ENCODE measurements around the gene HAPLN3. TPM values are rescaled to one million over a fixed set of nuclear protein-coding genes. Genes with fewer than 3 reads are reported as not detected.

The HAPLN3 gene
- total RNA-seq, 1 experiment from 2014 or later: 8.8 TPM

DNA sequence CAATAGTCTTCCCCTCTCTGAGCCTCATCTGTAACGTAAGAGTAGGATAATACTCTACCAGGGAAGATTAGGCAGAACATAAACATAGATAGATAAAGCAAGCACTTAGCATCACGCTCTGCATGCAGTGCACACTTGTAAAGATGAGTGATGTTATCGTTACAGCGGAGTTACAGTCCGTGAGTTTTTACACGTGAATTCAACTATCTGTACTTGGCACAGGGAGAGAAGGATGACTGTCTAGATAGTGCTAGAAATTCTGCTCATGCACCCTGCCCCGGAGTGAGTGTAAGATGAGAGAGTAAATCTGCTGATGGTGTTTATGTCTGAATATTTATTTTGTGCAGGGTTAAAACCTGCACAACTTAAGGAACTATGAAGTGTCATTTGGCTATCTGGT lies 35.8 kb downstream of the HAPLN3 start:
- H3K27me3 Mint-ChIP-seq (ENCODE audit: unreplicated experiment): peaks cover 78% of the 10 kb centered on the region
- peaks cover 1% of the 10 kb centered on the region for H3K9me3 Mint-ChIP-seq (ENCODE audit: low read depth, unreplicated experiment)

DNA sequence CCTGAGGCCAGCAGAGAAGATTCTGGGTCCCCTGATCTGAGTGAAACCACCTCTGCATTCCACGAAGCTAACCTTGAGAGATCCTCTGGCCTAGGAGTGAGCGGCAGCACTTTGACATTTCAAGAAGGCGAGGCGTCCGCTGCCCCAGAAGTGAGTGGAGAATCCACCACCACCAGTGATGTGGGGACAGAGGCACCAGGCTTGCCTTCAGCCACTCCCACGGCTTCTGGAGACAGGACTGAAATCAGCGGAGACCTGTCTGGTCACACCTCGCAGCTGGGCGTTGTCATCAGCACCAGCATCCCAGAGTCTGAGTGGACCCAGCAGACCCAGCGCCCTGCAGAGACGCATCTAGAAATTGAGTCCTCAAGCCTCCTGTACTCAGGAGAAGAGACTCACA lies 36.4 kb downstream of the HAPLN3 start:
- H3K4me3 Mint-ChIP-seq (ENCODE audit: low read depth, unreplicated experiment): no peak overlapping the region
- peaks cover 2% of the 10 kb centered on the region for H3K9me3 Mint-ChIP-seq (ENCODE audit: low read depth, unreplicated experiment)
- H3K4me1 Mint-ChIP-seq (ENCODE audit: low read depth, unreplicated experiment): no peaks in the 10 kb centered on the region
- BruUV-seq (replicated peaks): no TSS peak
- no peak for TF ChIP-seq CTCF (IDR thresholded peaks at IDR 0.05; ENCODE audit: unreplicated experiment)
- intact Hi-C loops (cut with micrococcal nuclease; ENCODE audit: unreplicated experiment): no loop called here
- no peak overlapping the region for H3K27ac Mint-ChIP-seq (ENCODE audit: unreplicated experiment)
- CTCF ChIA-PET: interaction anchor here (0.5 kb wide), 1 partner anchor 472 kb away, joined by 3 read pairs; no protein-coding TSS in a partner anchor
- no peak for DNase-seq
- no peaks in the 10 kb centered on the region for H3K36me3 Mint-ChIP-seq (ENCODE audit: insufficient read depth, unreplicated experiment)
- H3K27me3 Mint-ChIP-seq (ENCODE audit: unreplicated experiment): peaks cover 81% of the 10 kb centered on the region

More for the DNA sequence above, 35.8 kb downstream of the HAPLN3 start:
- intact Hi-C loops (cut with micrococcal nuclease; ENCODE audit: unreplicated experiment): no loop called here
- no peaks in the 10 kb centered on the region for H3K4me1 Mint-ChIP-seq (ENCODE audit: low read depth, unreplicated experiment)
- CTCF ChIA-PET: interaction anchor here (0.6 kb wide), 1 partner anchor 56 kb away, joined by 3 read pairs; no protein-coding TSS in a partner anchor
- no peaks in the 10 kb centered on the region for H3K36me3 Mint-ChIP-seq (ENCODE audit: insufficient read depth, unreplicated experiment)
- H3K4me3 Mint-ChIP-seq (ENCODE audit: low read depth, unreplicated experiment): no peak overlapping the region
- DNase-seq: no peak
- no peak overlapping the region for H3K27ac Mint-ChIP-seq (ENCODE audit: unreplicated experiment)
- no peak for TF ChIP-seq CTCF (IDR thresholded peaks at IDR 0.05; ENCODE audit: unreplicated experiment)
- BruUV-seq (replicated peaks): no TSS peak

GRCh38 chr15:88852476-88852875 lies 42.9 kb downstream of the HAPLN3 start:
- intact Hi-C loops (cut with micrococcal nuclease; ENCODE audit: unreplicated experiment): no loop called here
- no peak overlapping the region for H3K27ac Mint-ChIP-seq (ENCODE audit: unreplicated experiment)
- no peaks in the 10 kb centered on the region for H3K36me3 Mint-ChIP-seq (ENCODE audit: insufficient read depth, unreplicated experiment)
- TF ChIP-seq CTCF (IDR thresholded peaks at IDR 0.05; ENCODE audit: unreplicated experiment): no peak
- no peak overlapping the region for H3K4me3 Mint-ChIP-seq (ENCODE audit: low read depth, unreplicated experiment)
- H3K9me3 Mint-ChIP-seq (ENCODE audit: low read depth, unreplicated experiment): peaks cover 2% of the 10 kb centered on the region
- no TSS peak for BruUV-seq (replicated peaks)
- CTCF ChIA-PET: no interaction called here
- DNase-seq: no peak
- no peaks in the 10 kb centered on the region for H3K4me1 Mint-ChIP-seq (ENCODE audit: low read depth, unreplicated experiment)
- peaks cover 57% of the 10 kb centered on the region for H3K27me3 Mint-ChIP-seq (ENCODE audit: unreplicated experiment)

DNA sequence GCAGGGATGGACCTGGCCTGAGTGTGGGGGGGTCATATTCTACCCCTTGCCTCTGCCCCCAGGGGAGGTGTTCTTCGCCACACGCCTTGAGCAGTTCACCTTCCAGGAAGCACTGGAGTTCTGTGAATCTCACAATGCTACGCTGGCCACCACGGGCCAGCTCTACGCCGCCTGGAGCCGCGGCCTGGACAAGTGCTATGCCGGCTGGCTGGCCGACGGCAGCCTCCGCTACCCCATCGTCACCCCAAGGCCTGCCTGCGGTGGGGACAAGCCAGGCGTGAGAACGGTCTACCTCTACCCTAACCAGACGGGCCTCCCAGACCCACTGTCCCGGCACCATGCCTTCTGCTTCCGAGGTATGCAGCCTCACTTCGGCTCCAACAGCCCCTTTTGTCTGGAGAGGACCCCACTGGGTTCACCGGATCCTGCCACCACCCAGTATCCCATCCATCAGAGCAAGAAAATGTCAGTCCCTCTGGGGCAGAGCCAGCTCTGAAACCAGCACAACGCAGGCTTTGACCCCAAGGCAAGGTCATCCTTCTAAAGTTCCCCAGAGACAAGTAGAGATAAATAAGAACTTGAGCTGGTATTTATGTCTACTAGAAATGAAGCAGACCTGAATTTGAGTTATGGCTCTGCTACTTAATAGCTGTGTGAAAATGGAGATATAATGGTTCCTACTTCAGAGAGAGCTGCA lies 45.8 kb downstream of the HAPLN3 start:
- DNase-seq: no peak
- Mint-ChIP-seq H3K27ac (ENCODE audit: unreplicated experiment) (no peak overlapping the region), H3K4me1 (ENCODE audit: low read depth, unreplicated experiment) (no peaks in the 10 kb centered on the region), H3K36me3 (ENCODE audit: insufficient read depth, unreplicated experiment) (no peaks in the 10 kb centered on the region), H3K27me3 (ENCODE audit: unreplicated experiment) (peaks cover 49% of the 10 kb centered on the region), H3K4me3 (ENCODE audit: low read depth, unreplicated experiment) (no peak overlapping the region), H3K9me3 (ENCODE audit: low read depth, unreplicated experiment) (peaks cover under 1% of the 10 kb centered on the region)
- BruUV-seq (replicated peaks): no TSS peak
- CTCF ChIA-PET: no interaction called here
- no peak for TF ChIP-seq CTCF (IDR thresholded peaks at IDR 0.05; ENCODE audit: unreplicated experiment)
- intact Hi-C loops (cut with micrococcal nuclease; ENCODE audit: unreplicated experiment): no loop called here
